GM12875 (cell line): ENCODE measurements around the gene ZNF415.
A peak's percentile ranks its signal among the peaks of the same experiment; 100 is the strongest.

Experiments used
- H3K4me3 ChIP-seq: one replicate; pipeline ENCODE4 v1.5.1; 2011; ENCODE audit warnings: low read depth, low read length, control low read depth
- CTCF ChIP-seq: IDR thresholded peaks from 2 replicates; pipeline ENCODE4 v1.5.1; 2011; ENCODE audit warnings: low read depth, mild to moderate bottlenecking, control low read depth, inconsistent platforms, low read length, moderate library complexity, borderline replicate concordance; ENCODE audit not compliant: insufficient read depth

Gene ZNF415

GRCh38 chr19:53158119-53158656 lies 25.5 kb upstream of the ZNF415 start:
- no peak for TF ChIP-seq CTCF
- H3K4me3 ChIP-seq: peak overlapping the region; percentile 48

- TF ChIP-seq CTCF: no peak
- H3K4me3 ChIP-seq: no peak overlapping the region
These were observed 24.9 kb upstream of the ZNF415 start for GRCh38 chr19:53157626-53158025.

- no peak for TF ChIP-seq CTCF
- H3K4me3 ChIP-seq: no peak overlapping the region
These were observed 24.1 kb upstream of the ZNF415 start for GRCh38 chr19:53156850-53157249.

GRCh38 chr19:53147645-53148044 lies 14.9 kb upstream of the ZNF415 start:
- H3K4me3 ChIP-seq: no peak overlapping the region
- no peak for TF ChIP-seq CTCF

- no peak overlapping the region for H3K4me3 ChIP-seq
- no peak for TF ChIP-seq CTCF
These were observed 7.6 kb upstream of the ZNF415 start for GRCh38 chr19:53140351-53140750.

GRCh38 chr19:53136432-53136831 lies 3.7 kb upstream of the ZNF415 start:
- no peak for TF ChIP-seq CTCF
- no peak overlapping the region for H3K4me3 ChIP-seq

GRCh38 chr19:53131727-53132126 lies 983 bp downstream of the ZNF415 start:
- TF ChIP-seq CTCF: no peak
- H3K4me3 ChIP-seq: no peak overlapping the region
